Large intestine (tissue), 3 donors: Measurements from ENCODE around the gene TRAPPC10. TPM values are rescaled to one million over a fixed set of nuclear protein-coding genes. Genes with fewer than 3 reads are reported as not detected.

Experiments used
- DNase-seq, 2 donors: peaks; one replicate each; pipeline versions ENCODE4 v3.0.0 to v3.0.0-alpha.2; 2013
- H3K27ac ChIP-seq: one replicate; pipeline ENCODE4 v1.5.1; 2013; ENCODE audit warnings: low read length
- H3K27me3 ChIP-seq: 2 replicates; pipeline ENCODE4 v1.6.1; 2013; ENCODE audit warnings: low read length; ENCODE audit not compliant: control insufficient read depth, insufficient read depth
- H3K36me3 ChIP-seq: 2 replicates; pipeline ENCODE4 v1.6.1; 2013; ENCODE audit warnings: low read length; ENCODE audit not compliant: control insufficient read depth, insufficient read depth
- H3K4me1 ChIP-seq: one replicate; pipeline ENCODE4 v1.6.1; 2013; ENCODE audit warnings: low read length; ENCODE audit not compliant: control insufficient read depth, insufficient read depth
- H3K4me3 ChIP-seq: one replicate; pipeline ENCODE4 v1.5.1; 2013; ENCODE audit warnings: low read length
- H3K9me3 ChIP-seq: one replicate; pipeline ENCODE4 v1.6.1; 2013; ENCODE audit warnings: mild to moderate bottlenecking, low read depth, low read length, moderate library complexity; ENCODE audit not compliant: control insufficient read depth
- WGBS: methylation state at CpG from one replicate; pipeline ENCODE4 v1.1.5; 2013; ENCODE audit warnings: low lambda C conversion rate; ENCODE audit not compliant: insufficient coverage; 5-methylcytosine and 5-hydroxymethylcytosine counted together
- polyA plus RNA-seq: library from polyadenylated mRNA; unstranded; fragments of 120-200 nt; gene quantifications from one replicate; pipeline ENCODE4 v1.2.1, GENCODE V29; 2013

Gene TRAPPC10
- polyA plus RNA-seq, 1 donor, result 36.6 TPM

- peaks cover 4% of the 10 kb centered on the region for H3K4me1 ChIP-seq
- 72% methylated on average over 2 of the region's 14 CpGs for WGBS
- peak overlapping the region; percentile 26 for H3K27ac ChIP-seq
- no peaks in the 10 kb centered on the region for H3K9me3 ChIP-seq
- no peaks in the 10 kb centered on the region for H3K27me3 ChIP-seq
- peak in 1 of 2 donors; percentile 11 for DNase-seq
- peaks cover 43% of the 10 kb centered on the region for H3K36me3 ChIP-seq
- no peak overlapping the region for H3K4me3 ChIP-seq
Measured at GRCh38 chr21:44052071-44052829, 40.1 kb downstream of the TRAPPC10 start.

- no peaks in the 10 kb centered on the region for H3K27me3 ChIP-seq
- no peak overlapping the region for H3K4me3 ChIP-seq
- DNase-seq, result no peak
- peaks cover 46% of the 10 kb centered on the region for H3K36me3 ChIP-seq
- 100% methylated on average over 2 of the region's 6 CpGs for WGBS
- H3K4me1 ChIP-seq, result peaks cover 4% of the 10 kb centered on the region
- H3K27ac ChIP-seq, result no peak overlapping the region
- H3K9me3 ChIP-seq, result no peaks in the 10 kb centered on the region
Measured at GRCh38 chr21:44052830-44053226, 40.7 kb downstream of the TRAPPC10 start.

- Histone ChIP-seq H3K27me3 (no peaks in the 10 kb centered on the region), H3K4me3 (no peak overlapping the region), H3K4me1 (peaks cover 4% of the 10 kb centered on the region), H3K36me3 (peaks cover 46% of the 10 kb centered on the region), H3K27ac (no peak overlapping the region), H3K9me3 (no peaks in the 10 kb centered on the region)
- WGBS, result 100% methylated on average over 5 of the region's 9 CpGs
- DNase-seq, result no peak
Measured at GRCh38 chr21:44053567-44053966, 41.5 kb downstream of the TRAPPC10 start.

- WGBS, result 69% methylated on average over 3 of the region's 5 CpGs
- Histone ChIP-seq H3K27ac (peak overlapping the region; percentile 40), H3K36me3 (peaks cover 49% of the 10 kb centered on the region), H3K4me1 (peaks cover 4% of the 10 kb centered on the region), H3K9me3 (no peaks in the 10 kb centered on the region), H3K4me3 (no peak overlapping the region), H3K27me3 (no peaks in the 10 kb centered on the region)
- DNase-seq, result peak; percentile 9 to 24
Measured at GRCh38 chr21:44054710-44055109, 42.6 kb downstream of the TRAPPC10 start.

- Histone ChIP-seq H3K27me3 (no peaks in the 10 kb centered on the region), H3K9me3 (no peaks in the 10 kb centered on the region), H3K36me3 (peaks cover 50% of the 10 kb centered on the region), H3K27ac (no peak overlapping the region), H3K4me1 (no peaks in the 10 kb centered on the region), H3K4me3 (no peak overlapping the region)
- no peak for DNase-seq
- 100% methylated on average over 1 of the region's 9 CpGs for WGBS
Measured at GRCh38 chr21:44057055-44057454, 44.9 kb downstream of the TRAPPC10 start.

GRCh38 chr21:44057960-44058651 lies 46.0 kb downstream of the TRAPPC10 start:
- Histone ChIP-seq H3K9me3 (no peaks in the 10 kb centered on the region), H3K4me3 (no peak overlapping the region), H3K27me3 (no peaks in the 10 kb centered on the region), H3K4me1 (no peaks in the 10 kb centered on the region), H3K36me3 (peaks cover 61% of the 10 kb centered on the region), H3K27ac (no peak overlapping the region)
- DNase-seq, result no peak
- WGBS, result 100% methylated on average over 6 of the region's 15 CpGs

- H3K27me3 ChIP-seq, result no peaks in the 10 kb centered on the region
- no peaks in the 10 kb centered on the region for H3K9me3 ChIP-seq
- no peak overlapping the region for H3K4me3 ChIP-seq
- no peaks in the 10 kb centered on the region for H3K4me1 ChIP-seq
- no peak overlapping the region for H3K27ac ChIP-seq
- WGBS, result no CpG with 5 or more reads among the region's 12 CpGs
- H3K36me3 ChIP-seq, result peaks cover 63% of the 10 kb centered on the region
- DNase-seq, result no peak
Measured at GRCh38 chr21:44058652-44058964, 46.5 kb downstream of the TRAPPC10 start.

- DNase-seq, result no peak
- Histone ChIP-seq H3K4me3 (no peak overlapping the region), H3K36me3 (peaks cover 66% of the 10 kb centered on the region), H3K27ac (no peak overlapping the region), H3K4me1 (no peaks in the 10 kb centered on the region), H3K27me3 (no peaks in the 10 kb centered on the region), H3K9me3 (no peaks in the 10 kb centered on the region)
- 95% methylated on average over 8 of the region's 17 CpGs for WGBS
Measured at GRCh38 chr21:44058981-44059380, 46.9 kb downstream of the TRAPPC10 start.

GRCh38 chr21:44059710-44060109 lies 47.6 kb downstream of the TRAPPC10 start:
- Histone ChIP-seq H3K4me1 (no peaks in the 10 kb centered on the region), H3K4me3 (no peak overlapping the region), H3K27ac (no peak overlapping the region), H3K36me3 (peaks cover 70% of the 10 kb centered on the region), H3K27me3 (no peaks in the 10 kb centered on the region), H3K9me3 (no peaks in the 10 kb centered on the region)
- 83% methylated on average over 2 of the region's 4 CpGs for WGBS
- no peak for DNase-seq

GRCh38 chr21:44062380-44062779 lies 50.3 kb downstream of the TRAPPC10 start:
- WGBS, result no CpG with 5 or more reads among the region's 7 CpGs
- no peak for DNase-seq
- H3K36me3 ChIP-seq, result peaks cover 68% of the 10 kb centered on the region

More at GRCh38 chr21:44062380-44062779, 50.3 kb downstream of the TRAPPC10 start:
- H3K9me3 ChIP-seq, result no peaks in the 10 kb centered on the region
- no peaks in the 10 kb centered on the region for H3K27me3 ChIP-seq
- no peak overlapping the region for H3K27ac ChIP-seq
- no peak overlapping the region for H3K4me3 ChIP-seq
- no peaks in the 10 kb centered on the region for H3K4me1 ChIP-seq
